ENCODE data around the gene LBP. TPM values are rescaled to one million over a fixed set of nuclear protein-coding genes. Genes with fewer than 3 reads are reported as not detected.

The LBP gene
- polyA plus RNA-seq, 1 donor from 2014 or later = not detected

DNA sequence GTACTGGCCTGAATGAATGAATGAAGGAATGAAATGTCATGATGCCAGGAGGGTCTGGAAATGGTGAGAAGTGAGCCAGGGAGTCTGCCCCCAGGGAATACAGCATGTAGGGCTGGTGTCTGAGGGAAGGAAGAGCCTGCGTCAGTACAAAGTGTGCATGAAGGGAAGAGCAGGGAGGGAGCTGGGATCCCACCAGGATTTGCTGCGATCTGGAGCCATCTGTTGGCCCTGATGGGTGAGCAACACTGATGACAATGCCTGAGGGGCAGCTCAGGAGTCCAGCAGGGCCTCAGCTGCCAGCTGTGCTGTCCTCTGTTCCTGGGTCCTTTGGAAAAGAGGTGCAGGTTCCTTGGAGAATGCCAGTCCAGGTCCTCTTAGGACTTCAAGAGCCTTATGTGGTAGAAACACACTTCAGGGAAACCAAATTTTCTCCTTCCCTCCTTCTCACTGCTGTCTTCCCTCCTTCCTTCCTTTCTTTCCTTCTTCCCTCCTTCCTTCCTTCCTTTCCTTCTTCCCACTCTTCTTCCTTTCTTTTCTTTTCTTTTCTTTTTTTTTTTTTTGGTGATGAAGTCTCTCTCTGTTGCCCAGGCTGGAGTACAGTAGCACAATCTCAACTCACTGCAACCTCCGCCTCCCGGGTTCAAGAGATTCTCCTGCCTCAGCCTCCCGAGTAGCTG is 30.9 kb upstream of the LBP start:
- no peak overlapping the region for H2AFZ ChIP-seq (ENCODE audit: low read depth, low read length)
- no peaks in the 10 kb centered on the region for H3K27me3 ChIP-seq (ENCODE audit: insufficient read depth, low read depth, low read length)
- H3K27ac ChIP-seq (ENCODE audit: low read length) = no peak overlapping the region
- no peaks in the 10 kb centered on the region for H3F3A ChIP-seq (ENCODE audit: insufficient read depth, low read length, poor library complexity, severe bottlenecking)
- TF ChIP-seq RAD21 (conservative IDR thresholded peaks at IDR 0.05) (no peak), CTCF (IDR thresholded peaks at IDR 0.05; ENCODE audit: poor library complexity, severe bottlenecking) (no peak), POLR2AphosphoS5 (IDR thresholded peaks at IDR 0.05) (no peak), EP300 (conservative IDR thresholded peaks at IDR 0.05; ENCODE audit: poor library complexity, severe bottlenecking) (no peak), SMC3 (conservative IDR thresholded peaks at IDR 0.05; ENCODE audit: poor library complexity) (no peak), TAF1 (IDR thresholded peaks at IDR 0.05; ENCODE audit: low read depth) (no peak), EZH2 (IDR thresholded peaks at IDR 0.05; ENCODE audit: borderline replicate concordance, insufficient read depth, low read length, poor library complexity, severe bottlenecking) (no peak), REST (IDR thresholded peaks at IDR 0.05; ENCODE audit: borderline replicate concordance) (no peak), MXI1 (conservative IDR thresholded peaks at IDR 0.05; ENCODE audit: poor library complexity, severe bottlenecking) (no peak)
- H4K20me1 ChIP-seq (ENCODE audit: insufficient read depth) = no peaks in the 10 kb centered on the region
- no peaks in the 10 kb centered on the region for H3K9me3 ChIP-seq (ENCODE audit: low read length)
- no peaks in the 10 kb centered on the region for H3K36me3 ChIP-seq (ENCODE audit: insufficient read depth, low read length)
- no peak overlapping the region for H3K4me2 ChIP-seq (ENCODE audit: low read length)
- H3K9ac ChIP-seq (ENCODE audit: low read length) = no peak overlapping the region
- H3K4me3 ChIP-seq (ENCODE audit: low read length) = no peak overlapping the region
- no peaks in the 10 kb centered on the region for H3K79me2 ChIP-seq (replicated peaks; ENCODE audit: insufficient read depth, low read length)
- no peaks in the 10 kb centered on the region for H3K9me2 ChIP-seq (ENCODE audit: insufficient read depth, low read length)

DNA sequence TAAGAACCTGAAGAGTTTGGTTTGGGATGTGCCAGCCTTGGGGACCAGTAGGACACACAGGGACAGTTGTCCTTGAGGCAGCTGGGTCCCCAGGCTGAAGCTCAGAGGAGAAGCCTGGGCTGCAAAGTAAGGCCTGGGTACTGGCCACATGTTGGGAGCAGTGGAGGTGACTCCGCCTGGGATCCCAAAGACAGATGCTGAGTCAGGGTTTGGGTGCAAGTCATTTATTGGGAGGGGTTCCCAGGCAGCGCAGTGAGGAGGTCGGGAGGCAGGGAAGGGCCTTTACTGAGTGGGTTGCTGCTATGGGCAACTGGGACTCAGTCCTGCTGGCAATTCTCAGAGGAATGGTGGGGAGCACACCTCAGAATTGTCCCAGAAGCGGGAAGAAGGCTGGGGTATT is 29.9 kb upstream of the LBP start:
- Histone ChIP-seq H3K9ac (ENCODE audit: low read length) (no peak overlapping the region), H3K27me3 (ENCODE audit: insufficient read depth, low read depth, low read length) (no peaks in the 10 kb centered on the region), H3F3A (ENCODE audit: insufficient read depth, low read length, poor library complexity, severe bottlenecking) (no peaks in the 10 kb centered on the region), H3K4me3 (ENCODE audit: low read length) (no peak overlapping the region), H3K4me2 (ENCODE audit: low read length) (no peak overlapping the region), H3K36me3 (ENCODE audit: insufficient read depth, low read length) (no peaks in the 10 kb centered on the region), H3K9me2 (ENCODE audit: insufficient read depth, low read length) (no peaks in the 10 kb centered on the region), H3K79me2 (replicated peaks; ENCODE audit: insufficient read depth, low read length) (no peaks in the 10 kb centered on the region), H4K20me1 (ENCODE audit: insufficient read depth) (no peaks in the 10 kb centered on the region), H3K27ac (ENCODE audit: low read length) (no peak overlapping the region), H3K9me3 (ENCODE audit: low read length) (no peaks in the 10 kb centered on the region), H2AFZ (ENCODE audit: low read depth, low read length) (no peak overlapping the region)
- TF ChIP-seq POLR2AphosphoS5 (IDR thresholded peaks at IDR 0.05) (no peak), EZH2 (IDR thresholded peaks at IDR 0.05; ENCODE audit: borderline replicate concordance, insufficient read depth, low read length, poor library complexity, severe bottlenecking) (no peak), MXI1 (conservative IDR thresholded peaks at IDR 0.05; ENCODE audit: poor library complexity, severe bottlenecking) (no peak), CTCF (IDR thresholded peaks at IDR 0.05; ENCODE audit: poor library complexity, severe bottlenecking) (no peak), EP300 (conservative IDR thresholded peaks at IDR 0.05; ENCODE audit: poor library complexity, severe bottlenecking) (no peak), REST (IDR thresholded peaks at IDR 0.05; ENCODE audit: borderline replicate concordance) (no peak), RAD21 (conservative IDR thresholded peaks at IDR 0.05) (no peak), TAF1 (IDR thresholded peaks at IDR 0.05; ENCODE audit: low read depth) (no peak), SMC3 (conservative IDR thresholded peaks at IDR 0.05; ENCODE audit: poor library complexity) (no peak)

All from neural cell (in vitro differentiated cells).